PFSK-1 (cell line): Measurements from ENCODE around the gene FMNL2.

Source experiments
- POLR2AphosphoS5 ChIP-seq: IDR thresholded peaks from 2 replicates; pipeline ENCODE4 v1.6.1; 2012; ENCODE audit warnings: low read depth, mild to moderate bottlenecking, control low read depth, low read length, moderate library complexity
- REST ChIP-seq, 2 experiments: IDR thresholded peaks; 2 replicates each; pipeline versions ENCODE4 v1.6.1 to v1.8.0; 2011 to 2012; ENCODE audit warnings: low read depth in 2 of 2, low read length in 2 of 2, control low read depth in 1 of 2, inconsistent platforms in 1 of 2, mild to moderate bottlenecking in 1 of 2, moderate library complexity in 1 of 2; ENCODE audit not compliant: insufficient read depth in 1 of 2
- TAF1 ChIP-seq: IDR thresholded peaks from 2 replicates; pipeline ENCODE4 v1.6.1; 2012; ENCODE audit warnings: low read length, control low read depth, borderline replicate concordance; ENCODE audit not compliant: insufficient read depth

GRCh38 chr2:152509772-152510491 is 175.0 kb downstream of the FMNL2 start:
- no peak for TF ChIP-seq POLR2AphosphoS5
- no peak for TF ChIP-seq TAF1
- TF ChIP-seq REST (IDR thresholded peaks at IDR 0.05; ENCODE audit: insufficient read depth in 1 of 2, low read depth in 2 of 2, low read length in 2 of 2), result no peak
